Ishikawa (cell line): ENCODE results near the gene NHLRC2.

Experiments used
- RAD21 ChIP-seq: IDR thresholded peaks from 2 replicates; pipeline ENCODE4 v1.6.1; 2012; ENCODE audit warnings: low read depth
- TAF1 ChIP-seq: IDR thresholded peaks from 2 replicates; pipeline ENCODE4 v1.6.1; 2012; ENCODE audit warnings: low read depth, mild to moderate bottlenecking
- USF1 ChIP-seq: IDR thresholded peaks from 2 replicates; pipeline ENCODE4 v1.6.1; 2012
- TF ChIP-seq, protein P1 (sequence below): IDR thresholded peaks from 2 replicates; pipeline ENCODE4 v1.6.1; 2012

DNA sequence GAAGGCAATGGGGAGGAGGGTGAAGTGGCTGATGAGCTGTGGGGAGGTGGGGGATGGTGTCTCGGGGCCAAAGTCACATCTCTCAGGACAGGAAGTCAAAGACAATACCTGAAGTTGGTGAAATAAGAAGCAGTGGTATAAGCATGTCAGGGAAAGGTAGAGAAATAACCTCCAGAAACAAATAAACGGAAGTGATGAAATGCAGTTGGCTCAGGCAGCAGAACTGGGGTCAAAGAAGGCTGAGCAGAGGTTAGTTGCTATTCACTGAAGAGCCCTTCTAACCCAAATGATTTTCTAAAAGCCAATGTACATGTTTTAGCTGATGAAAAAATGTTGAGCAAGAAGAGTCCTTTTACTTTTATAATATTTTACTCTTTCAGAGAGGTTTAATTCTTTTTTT is 110.6 kb downstream of the NHLRC2 start:
- TF ChIP-seq USF1 (no peak), RAD21 (no peak), TAF1 (no peak)
- TF ChIP-seq, protein P1, sequence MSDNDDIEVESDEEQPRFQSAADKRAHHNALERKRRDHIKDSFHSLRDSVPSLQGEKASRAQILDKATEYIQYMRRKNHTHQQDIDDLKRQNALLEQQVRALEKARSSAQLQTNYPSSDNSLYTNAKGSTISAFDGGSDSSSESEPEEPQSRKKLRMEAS, result no peak
